ENCODE data around the gene IFRD2. TPM values are rescaled to one million over a fixed set of nuclear protein-coding genes. Genes with fewer than 3 reads are reported as not detected.

The IFRD2 gene
- total and polyA plus RNA-seq, 9 of the 15 experiments (the other 6 are each of a cell fraction or from before 2014, with no cell fraction given): 30.5 to 115 (median 52.8) TPM

GRCh38 chr3:50298836-50299637 is 6.8 kb upstream of the IFRD2 start, which contains the start of the genes HYAL3 and NAA80 (continued):
- TF ChIP-seq ZNF511 (CRISPR knock-in tag; IDR thresholded peaks at IDR 0.05) (peak; percentile 70; the same call in 1 of the 2 replicates), CREM (IDR thresholded peaks at IDR 0.05; ENCODE audit: low read depth) (peak; percentile 91), MTA3 (IDR thresholded peaks at IDR 0.05; ENCODE audit: borderline replicate concordance) (peak; percentile 78; the same call in 1 of the 2 replicates), ZNF140 (CRISPR knock-in tag; IDR thresholded peaks at IDR 0.05) (no peak), ELK3 (CRISPR knock-in tag; IDR thresholded peaks at IDR 0.05) (no peak), HDAC8 (tag; IDR thresholded peaks at IDR 0.05) (no peak), ZNF253 (CRISPR knock-in tag; conservative IDR thresholded peaks at IDR 0.05) (no peak), MEF2A (IDR thresholded peaks at IDR 0.05; ENCODE audit: control insufficient read depth, low read depth, low read length) (no peak), TCF15 (CRISPR knock-in tag; IDR thresholded peaks at IDR 0.05) (no peak), PURB (CRISPR knock-in tag; IDR thresholded peaks at IDR 0.05; ENCODE audit: low read depth) (no peak), ZNF324 (CRISPR knock-in tag; IDR thresholded peaks at IDR 0.05) (no peak), IRF9 (tag; IDR thresholded peaks at IDR 0.05) (no peak), UBTF (IDR thresholded peaks at IDR 0.05; ENCODE audit: borderline replicate concordance in 1 of 2, low read depth in 2 of 2, low read length in 2 of 2) (no peak), TBP (optimal IDR thresholded peaks at IDR 0.05; ENCODE audit: low read depth, low read length) (peak; percentile 21), SP2 (IDR thresholded peaks at IDR 0.05; ENCODE audit: extremely low read depth, low read depth, low read length, poor library complexity, severe bottlenecking) (peak; percentile 19), ZBTB2 (IDR thresholded peaks at IDR 0.05) (peak; percentile 59; the same call in 1 of the 2 replicates), KDM1A (IDR thresholded peaks at IDR 0.05) (no peak), ZNF408 (CRISPR knock-in tag; IDR thresholded peaks at IDR 0.05; ENCODE audit: low read depth) (no peak), PCBP1 (IDR thresholded peaks at IDR 0.05; ENCODE audit: low read depth, low read length, poor library complexity, severe bottlenecking) (peak; percentile 48), ZNF124 (CRISPR knock-in tag; IDR thresholded peaks at IDR 0.05) (no peak)
